ENCODE results near the gene C13orf46.

- no peak for TF ChIP-seq CTCF (conservative IDR thresholded peaks at IDR 0.05; ENCODE audit: low read depth, low read length)
- no peak for TF ChIP-seq EZH2 (IDR thresholded peaks at IDR 0.05; ENCODE audit: low read length, unreplicated experiment)
Observed at GRCh38 chr13:113967206-113967720, 6.6 kb downstream of the C13orf46 start.
